ENCODE results near the gene USP48.

- no peak for TF ChIP-seq CEBPZ (IDR thresholded peaks at IDR 0.05; ENCODE audit: low read depth, low read length)
- no peak for TF ChIP-seq ELK1 (IDR thresholded peaks at IDR 0.05; ENCODE audit: low read depth, low read length)
- no peak for TF ChIP-seq YY1 (IDR thresholded peaks at IDR 0.05; ENCODE audit: low read depth, low read length)
- TF ChIP-seq ZNF207 (IDR thresholded peaks at IDR 0.05; ENCODE audit: borderline replicate concordance): no peak
- no peak for TF ChIP-seq SIX5 (IDR thresholded peaks at IDR 0.05; ENCODE audit: low read depth, low read length, severe bottlenecking)
- TF ChIP-seq, protein P1, sequence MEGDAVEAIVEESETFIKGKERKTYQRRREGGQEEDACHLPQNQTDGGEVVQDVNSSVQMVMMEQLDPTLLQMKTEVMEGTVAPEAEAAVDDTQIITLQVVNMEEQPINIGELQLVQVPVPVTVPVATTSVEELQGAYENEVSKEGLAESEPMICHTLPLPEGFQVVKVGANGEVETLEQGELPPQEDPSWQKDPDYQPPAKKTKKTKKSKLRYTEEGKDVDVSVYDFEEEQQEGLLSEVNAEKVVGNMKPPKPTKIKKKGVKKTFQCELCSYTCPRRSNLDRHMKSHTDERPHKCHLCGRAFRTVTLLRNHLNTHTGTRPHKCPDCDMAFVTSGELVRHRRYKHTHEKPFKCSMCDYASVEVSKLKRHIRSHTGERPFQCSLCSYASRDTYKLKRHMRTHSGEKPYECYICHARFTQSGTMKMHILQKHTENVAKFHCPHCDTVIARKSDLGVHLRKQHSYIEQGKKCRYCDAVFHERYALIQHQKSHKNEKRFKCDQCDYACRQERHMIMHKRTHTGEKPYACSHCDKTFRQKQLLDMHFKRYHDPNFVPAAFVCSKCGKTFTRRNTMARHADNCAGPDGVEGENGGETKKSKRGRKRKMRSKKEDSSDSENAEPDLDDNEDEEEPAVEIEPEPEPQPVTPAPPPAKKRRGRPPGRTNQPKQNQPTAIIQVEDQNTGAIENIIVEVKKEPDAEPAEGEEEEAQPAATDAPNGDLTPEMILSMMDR (IDR thresholded peaks at IDR 0.05 in 2 of 3, conservative IDR thresholded peaks at IDR 0.05 in 1 of 3; ENCODE audit: control insufficient read depth in 2 of 3, extremely low read depth in 1 of 3, insufficient read depth in 1 of 3, low read depth in 3 of 3, low read length in 3 of 3): no peak
- no peak for TF ChIP-seq POLR2AphosphoS5 (IDR thresholded peaks at IDR 0.05; ENCODE audit: low read length)
- TF ChIP-seq SMC3 (IDR thresholded peaks at IDR 0.05; ENCODE audit: borderline replicate concordance, low read length): no peak
- TF ChIP-seq MYC (IDR thresholded peaks at IDR 0.05; ENCODE audit: insufficient read depth, insufficient read length, insufficient replicate concordance, low read length, severe bottlenecking): no peak
- TF ChIP-seq, protein P2, sequence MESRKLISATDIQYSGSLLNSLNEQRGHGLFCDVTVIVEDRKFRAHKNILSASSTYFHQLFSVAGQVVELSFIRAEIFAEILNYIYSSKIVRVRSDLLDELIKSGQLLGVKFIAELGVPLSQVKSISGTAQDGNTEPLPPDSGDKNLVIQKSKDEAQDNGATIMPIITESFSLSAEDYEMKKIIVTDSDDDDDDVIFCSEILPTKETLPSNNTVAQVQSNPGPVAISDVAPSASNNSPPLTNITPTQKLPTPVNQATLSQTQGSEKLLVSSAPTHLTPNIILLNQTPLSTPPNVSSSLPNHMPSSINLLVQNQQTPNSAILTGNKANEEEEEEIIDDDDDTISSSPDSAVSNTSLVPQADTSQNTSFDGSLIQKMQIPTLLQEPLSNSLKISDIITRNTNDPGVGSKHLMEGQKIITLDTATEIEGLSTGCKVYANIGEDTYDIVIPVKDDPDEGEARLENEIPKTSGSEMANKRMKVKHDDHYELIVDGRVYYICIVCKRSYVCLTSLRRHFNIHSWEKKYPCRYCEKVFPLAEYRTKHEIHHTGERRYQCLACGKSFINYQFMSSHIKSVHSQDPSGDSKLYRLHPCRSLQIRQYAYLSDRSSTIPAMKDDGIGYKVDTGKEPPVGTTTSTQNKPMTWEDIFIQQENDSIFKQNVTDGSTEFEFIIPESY (IDR thresholded peaks at IDR 0.05): no peak
- no peak for TF ChIP-seq PAX8 (IDR thresholded peaks at IDR 0.05)
Measured at GRCh38 chr1:21811875-21812305, 28.9 kb upstream of the USP48 start, which contains the start of gene LDLRAD2.

All from GM12878 (cell line).